ENCODE measurements around the gene ARHGEF37.

The ARHGEF37 gene

GRCh38 chr5:149652697-149653096 is 71.4 kb downstream of the ARHGEF37 start:
- Histone ChIP-seq H3K4me1 (ENCODE audit: control insufficient read depth in 5 of 5, insufficient read depth in 5 of 5, low read length in 5 of 5) (peaks cover 2 to 12% (median 5%) of the 10 kb centered on the region in 5 donors), H3K36me3 (ENCODE audit: control insufficient read depth in 5 of 5, insufficient read depth in 5 of 5, low read length in 5 of 5) (no peaks in the 10 kb centered on the region), H3K27ac (ENCODE audit: low read depth, low read length) (no peak overlapping the region), H3K4me3 (ENCODE audit: low read depth in 1 of 5, low read length in 5 of 5) (no peak overlapping the region), H3K9me3 (ENCODE audit: control insufficient read depth in 5 of 5, low read length in 5 of 5) (peaks cover 0 to 8% (median 4%) of the 10 kb centered on the region in 5 donors), H3K27me3 (ENCODE audit: control insufficient read depth in 5 of 5, insufficient read depth in 4 of 5, low read length in 5 of 5) (no peaks in the 10 kb centered on the region), H3K9ac (ENCODE audit: low read length in 5 of 5) (no peak overlapping the region)

GRCh38 chr5:149654231-149654630 is 72.9 kb downstream of the ARHGEF37 start:
- no peak overlapping the region for H3K27ac ChIP-seq (ENCODE audit: low read depth, low read length)
- H3K9me3 ChIP-seq (ENCODE audit: control insufficient read depth in 5 of 5, low read length in 5 of 5) = peaks cover 0 to 8% (median 4%) of the 10 kb centered on the region in 5 donors
- H3K4me1 ChIP-seq (ENCODE audit: control insufficient read depth in 5 of 5, insufficient read depth in 5 of 5, low read length in 5 of 5) = peaks cover 2 to 14% (median 5%) of the 10 kb centered on the region in 5 donors
- H3K4me3 ChIP-seq (ENCODE audit: low read depth in 1 of 5, low read length in 5 of 5) = no peak overlapping the region
- H3K27me3 ChIP-seq (ENCODE audit: control insufficient read depth in 5 of 5, insufficient read depth in 4 of 5, low read length in 5 of 5) = no peaks in the 10 kb centered on the region
- H3K9ac ChIP-seq (ENCODE audit: low read length in 5 of 5) = no peak overlapping the region
- no peaks in the 10 kb centered on the region for H3K36me3 ChIP-seq (ENCODE audit: control insufficient read depth in 5 of 5, insufficient read depth in 5 of 5, low read length in 5 of 5)

GRCh38 chr5:149654883-149655505 is 73.7 kb downstream of the ARHGEF37 start:
- Histone ChIP-seq H3K4me1 (ENCODE audit: control insufficient read depth in 5 of 5, insufficient read depth in 5 of 5, low read length in 5 of 5) (peaks cover 2 to 14% (median 5%) of the 10 kb centered on the region in 5 donors), H3K9ac (ENCODE audit: low read length in 5 of 5) (no peak overlapping the region), H3K27me3 (ENCODE audit: control insufficient read depth in 5 of 5, insufficient read depth in 4 of 5, low read length in 5 of 5) (no peaks in the 10 kb centered on the region), H3K9me3 (ENCODE audit: control insufficient read depth in 5 of 5, low read length in 5 of 5) (peaks cover 0 to 8% (median 4%) of the 10 kb centered on the region in 5 donors), H3K27ac (ENCODE audit: low read depth, low read length) (no peak overlapping the region), H3K36me3 (ENCODE audit: control insufficient read depth in 5 of 5, insufficient read depth in 5 of 5, low read length in 5 of 5) (no peaks in the 10 kb centered on the region), H3K4me3 (ENCODE audit: low read depth in 1 of 5, low read length in 5 of 5) (no peak overlapping the region)

GRCh38 chr5:149656576-149657182 is 75.4 kb downstream of the ARHGEF37 start:
- H3K9ac ChIP-seq (ENCODE audit: low read length in 5 of 5) = no peak overlapping the region
- no peaks in the 10 kb centered on the region for H3K27me3 ChIP-seq (ENCODE audit: control insufficient read depth in 5 of 5, insufficient read depth in 4 of 5, low read length in 5 of 5)
- H3K36me3 ChIP-seq (ENCODE audit: control insufficient read depth in 5 of 5, insufficient read depth in 5 of 5, low read length in 5 of 5) = no peaks in the 10 kb centered on the region
- peaks cover 2 to 14% (median 5%) of the 10 kb centered on the region in 5 donors for H3K4me1 ChIP-seq (ENCODE audit: control insufficient read depth in 5 of 5, insufficient read depth in 5 of 5, low read length in 5 of 5)
- H3K4me3 ChIP-seq (ENCODE audit: low read depth in 1 of 5, low read length in 5 of 5) = no peak overlapping the region
- no peak overlapping the region for H3K27ac ChIP-seq (ENCODE audit: low read depth, low read length)
- peaks cover 0 to 8% (median 4%) of the 10 kb centered on the region in 5 donors for H3K9me3 ChIP-seq (ENCODE audit: control insufficient read depth in 5 of 5, low read length in 5 of 5)

GRCh38 chr5:149657324-149657723 is 76.0 kb downstream of the ARHGEF37 start:
- Histone ChIP-seq H3K4me1 (ENCODE audit: control insufficient read depth in 5 of 5, insufficient read depth in 5 of 5, low read length in 5 of 5) (peaks cover 2 to 14% (median 5%) of the 10 kb centered on the region in 5 donors), H3K9me3 (ENCODE audit: control insufficient read depth in 5 of 5, low read length in 5 of 5) (peaks cover 0 to 8% (median 4%) of the 10 kb centered on the region in 5 donors), H3K36me3 (ENCODE audit: control insufficient read depth in 5 of 5, insufficient read depth in 5 of 5, low read length in 5 of 5) (no peaks in the 10 kb centered on the region), H3K9ac (ENCODE audit: low read length in 5 of 5) (no peak overlapping the region), H3K27ac (ENCODE audit: low read depth, low read length) (no peak overlapping the region), H3K4me3 (ENCODE audit: low read depth in 1 of 5, low read length in 5 of 5) (no peak overlapping the region), H3K27me3 (ENCODE audit: control insufficient read depth in 5 of 5, insufficient read depth in 4 of 5, low read length in 5 of 5) (no peaks in the 10 kb centered on the region)

GRCh38 chr5:149658299-149658698 is 77.0 kb downstream of the ARHGEF37 start:
- no peak overlapping the region for H3K4me3 ChIP-seq (ENCODE audit: low read depth in 1 of 5, low read length in 5 of 5)
- H3K36me3 ChIP-seq (ENCODE audit: control insufficient read depth in 5 of 5, insufficient read depth in 5 of 5, low read length in 5 of 5) = no peaks in the 10 kb centered on the region
- H3K27me3 ChIP-seq (ENCODE audit: control insufficient read depth in 5 of 5, insufficient read depth in 4 of 5, low read length in 5 of 5) = no peaks in the 10 kb centered on the region
- H3K9ac ChIP-seq (ENCODE audit: low read length in 5 of 5) = no peak overlapping the region
- H3K9me3 ChIP-seq (ENCODE audit: control insufficient read depth in 5 of 5, low read length in 5 of 5) = peaks cover 0 to 8% (median 4%) of the 10 kb centered on the region in 5 donors
- peaks cover 2 to 14% (median 5%) of the 10 kb centered on the region in 5 donors for H3K4me1 ChIP-seq (ENCODE audit: control insufficient read depth in 5 of 5, insufficient read depth in 5 of 5, low read length in 5 of 5)
- no peak overlapping the region for H3K27ac ChIP-seq (ENCODE audit: low read depth, low read length)

- Histone ChIP-seq H3K9ac (ENCODE audit: low read length in 5 of 5) (no peak overlapping the region), H3K27ac (ENCODE audit: low read depth, low read length) (no peak overlapping the region), H3K9me3 (ENCODE audit: control insufficient read depth in 5 of 5, low read length in 5 of 5) (peaks cover 0 to 8% (median 3%) of the 10 kb centered on the region in 5 donors), H3K4me1 (ENCODE audit: control insufficient read depth in 5 of 5, insufficient read depth in 5 of 5, low read length in 5 of 5) (peaks cover 0 to 15% (median 4%) of the 10 kb centered on the region in 5 donors), H3K27me3 (ENCODE audit: control insufficient read depth in 5 of 5, insufficient read depth in 4 of 5, low read length in 5 of 5) (no peaks in the 10 kb centered on the region), H3K4me3 (ENCODE audit: low read depth in 1 of 5, low read length in 5 of 5) (no peak overlapping the region), H3K36me3 (ENCODE audit: control insufficient read depth in 5 of 5, insufficient read depth in 5 of 5, low read length in 5 of 5) (no peaks in the 10 kb centered on the region)
Measured at GRCh38 chr5:149664083-149664482, 82.8 kb downstream of the ARHGEF37 start.

GRCh38 chr5:149664666-149665415 is 83.5 kb downstream of the ARHGEF37 start:
- Histone ChIP-seq H3K4me3 (ENCODE audit: low read depth in 1 of 5, low read length in 5 of 5) (no peak overlapping the region), H3K9me3 (ENCODE audit: control insufficient read depth in 5 of 5, low read length in 5 of 5) (peaks cover 0 to 8% (median 3%) of the 10 kb centered on the region in 5 donors), H3K9ac (ENCODE audit: low read length in 5 of 5) (no peak overlapping the region), H3K27me3 (ENCODE audit: control insufficient read depth in 5 of 5, insufficient read depth in 4 of 5, low read length in 5 of 5) (no peaks in the 10 kb centered on the region), H3K4me1 (ENCODE audit: control insufficient read depth in 5 of 5, insufficient read depth in 5 of 5, low read length in 5 of 5) (peaks cover 0 to 15% (median 4%) of the 10 kb centered on the region in 5 donors), H3K36me3 (ENCODE audit: control insufficient read depth in 5 of 5, insufficient read depth in 5 of 5, low read length in 5 of 5) (no peaks in the 10 kb centered on the region), H3K27ac (ENCODE audit: low read depth, low read length) (no peak overlapping the region)

- peaks cover 0 to 8% (median 3%) of the 10 kb centered on the region in 5 donors for H3K9me3 ChIP-seq (ENCODE audit: control insufficient read depth in 5 of 5, low read length in 5 of 5)
- H3K4me3 ChIP-seq (ENCODE audit: low read depth in 1 of 5, low read length in 5 of 5) = no peak overlapping the region
- H3K4me1 ChIP-seq (ENCODE audit: control insufficient read depth in 5 of 5, insufficient read depth in 5 of 5, low read length in 5 of 5) = peaks cover 0 to 15% (median 4%) of the 10 kb centered on the region in 5 donors
- H3K27ac ChIP-seq (ENCODE audit: low read depth, low read length) = no peak overlapping the region
- no peaks in the 10 kb centered on the region for H3K27me3 ChIP-seq (ENCODE audit: control insufficient read depth in 5 of 5, insufficient read depth in 4 of 5, low read length in 5 of 5)
- H3K9ac ChIP-seq (ENCODE audit: low read length in 5 of 5) = no peak overlapping the region
- no peaks in the 10 kb centered on the region for H3K36me3 ChIP-seq (ENCODE audit: control insufficient read depth in 5 of 5, insufficient read depth in 5 of 5, low read length in 5 of 5)
Measured at GRCh38 chr5:149665416-149666175, 84.3 kb downstream of the ARHGEF37 start.
